GM18951 (cell line): ENCODE measurements around the gene EDNRB.

Experiments used
- POLR2A ChIP-seq: IDR thresholded peaks from 4 replicates; pipeline ENCODE4 v1.6.1; 2011; ENCODE audit warnings: mild to moderate bottlenecking; ENCODE audit not compliant: insufficient read length, insufficient read depth; ENCODE audit errors: extremely low read depth
- in situ Hi-C: fragments of 300-500 bp; cut with MboI; formaldehyde crosslinking; loops from one replicate; pipeline ENCODE4 v1.12.0; 2022; ENCODE audit warnings: low sequenced_read_pairs, mixed read lengths, inconsistent platforms; ENCODE audit not compliant: unreplicated experiment

The EDNRB gene

DNA sequence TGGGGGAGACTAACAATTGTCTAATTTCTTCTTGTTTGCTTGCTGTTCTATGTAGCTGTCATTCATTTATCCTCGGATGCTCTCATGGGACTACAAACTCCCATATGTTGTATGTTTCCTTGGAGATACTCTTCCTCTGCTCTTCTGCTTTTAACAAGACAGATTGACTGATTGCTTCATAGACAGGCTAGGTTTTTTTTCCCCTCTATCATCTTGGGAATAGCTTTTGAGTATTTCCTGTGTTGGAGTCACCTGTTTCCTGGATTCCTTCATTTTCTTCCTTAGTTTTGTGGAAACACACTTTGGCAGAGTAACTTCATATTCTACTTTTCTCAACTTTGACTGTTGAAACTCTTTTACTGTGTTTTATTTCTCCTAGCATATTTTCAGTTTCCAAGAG, 27.6 kb downstream of the EDNRB start:
- in situ Hi-C loops: no loop called here
- no peak for TF ChIP-seq POLR2A

DNA sequence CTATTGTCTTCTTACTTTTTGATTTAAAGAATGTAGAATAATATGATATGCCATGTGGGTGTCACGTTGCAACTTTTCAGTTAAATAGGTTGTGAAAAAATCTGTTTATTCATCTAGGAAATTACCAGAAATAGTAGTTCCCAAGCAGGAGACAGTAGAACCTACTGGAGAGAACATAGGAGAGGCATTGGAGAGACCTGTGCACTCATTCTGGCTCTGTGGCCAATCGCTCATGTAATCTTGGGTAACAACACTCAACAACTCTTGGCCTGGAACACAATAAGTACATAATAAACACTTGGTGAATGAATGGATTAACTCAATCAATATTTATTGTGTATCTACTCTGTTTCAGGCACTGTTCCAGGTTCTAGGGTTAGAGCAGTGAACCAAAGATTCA, 35.3 kb downstream of the EDNRB start:
- no peak for TF ChIP-seq POLR2A
- in situ Hi-C loops: no loop called here

- no peak for TF ChIP-seq POLR2A
- in situ Hi-C loops: no loop called here
Observed at GRCh38 chr13:77878190-77878589, 40.4 kb downstream of the EDNRB start.

GRCh38 chr13:77876176-77876575, 42.5 kb downstream of the EDNRB start:
- TF ChIP-seq POLR2A: no peak

GRCh38 chr13:77874406-77874805, 44.2 kb downstream of the EDNRB start:
- in situ Hi-C loops: no loop called here
- no peak for TF ChIP-seq POLR2A

More at GRCh38 chr13:77876176-77876575, 42.5 kb downstream of the EDNRB start:
- in situ Hi-C loops: no loop called here

GRCh38 chr13:77872995-77873394, 45.6 kb downstream of the EDNRB start:
- no peak for TF ChIP-seq POLR2A
- in situ Hi-C loops: no loop called here

DNA sequence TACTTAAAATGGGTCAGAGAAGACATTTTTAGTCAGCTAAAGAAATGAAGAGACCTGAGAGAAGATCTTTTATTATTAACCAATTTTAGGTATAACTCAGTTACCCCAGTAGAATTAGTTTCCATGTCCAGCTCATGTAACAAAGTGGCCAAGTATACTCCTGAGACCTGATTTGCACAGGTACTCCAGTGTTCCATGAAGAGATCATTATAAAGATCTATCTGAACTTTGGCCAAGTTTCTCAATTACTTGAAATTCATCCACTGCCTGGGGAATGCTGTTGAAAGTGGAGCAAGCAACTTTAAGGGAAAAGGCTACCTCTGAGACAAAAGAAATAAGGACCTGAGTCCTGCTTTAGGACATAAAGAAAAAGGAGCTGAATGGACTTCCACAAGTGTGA, 47.0 kb downstream of the EDNRB start:
- in situ Hi-C loops: no loop called here
- no peak for TF ChIP-seq POLR2A

DNA sequence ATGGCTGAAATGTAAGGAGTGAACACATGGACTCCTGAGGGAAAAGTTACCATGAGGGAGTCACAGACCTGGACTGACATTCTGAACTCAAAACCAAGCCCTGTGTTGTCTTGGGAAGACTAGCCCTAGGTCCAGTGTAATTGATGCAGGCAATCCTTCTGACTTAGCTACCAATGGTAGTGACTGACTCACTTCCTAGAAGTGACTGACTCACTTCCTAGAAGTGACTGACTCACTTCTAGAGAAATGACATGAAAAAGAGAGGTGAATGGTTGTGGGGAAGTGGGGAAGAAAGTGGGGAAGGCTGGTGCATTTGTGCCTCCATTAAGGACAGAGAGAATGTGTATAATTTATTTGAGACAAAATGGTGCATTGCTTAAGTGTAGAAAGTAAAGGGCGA, 49.9 kb downstream of the EDNRB start:
- in situ Hi-C loops: no loop called here
- TF ChIP-seq POLR2A: no peak

DNA sequence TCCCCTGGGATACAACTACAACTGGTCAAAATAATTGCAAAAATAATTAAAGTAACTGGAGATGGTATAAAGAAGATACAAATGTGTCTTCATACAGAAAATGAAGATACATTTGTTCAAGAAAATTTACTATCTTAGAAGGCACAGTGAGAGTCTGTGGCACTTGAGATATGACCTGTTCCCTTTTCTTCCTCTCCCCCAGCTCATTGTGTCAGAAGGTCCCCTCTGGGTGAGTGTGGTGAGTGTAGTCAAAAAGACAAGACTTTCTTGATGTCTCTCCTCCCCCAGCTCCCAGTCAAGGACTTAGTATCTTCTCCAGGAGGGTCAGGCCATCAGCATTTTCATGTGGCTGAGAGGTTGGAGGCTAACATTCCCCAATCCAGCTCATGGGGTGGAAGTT, 51.7 kb downstream of the EDNRB start:
- in situ Hi-C loops: no loop called here

DNA sequence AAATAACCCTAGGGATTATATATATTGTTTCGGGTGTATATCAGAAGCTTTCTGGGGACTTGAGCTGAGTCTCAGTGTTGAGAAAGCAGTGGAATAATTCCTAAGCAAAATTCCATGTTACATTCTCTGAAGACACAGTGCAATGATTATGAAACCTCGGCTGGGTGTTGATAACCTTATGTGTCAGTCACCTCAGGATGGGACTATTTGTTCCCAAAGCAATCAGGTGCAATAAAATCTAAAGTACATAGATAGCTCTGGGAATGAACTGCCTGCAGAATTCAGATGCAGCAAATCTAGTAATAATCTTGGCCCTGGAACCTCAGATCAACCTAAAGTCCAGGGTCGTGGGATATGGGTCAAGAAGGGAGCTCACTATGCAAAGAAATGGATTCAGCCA, 53.0 kb downstream of the EDNRB start:
- in situ Hi-C loops: no loop called here
- no peak for TF ChIP-seq POLR2A

More for the DNA sequence above, 51.7 kb downstream of the EDNRB start:
- no peak for TF ChIP-seq POLR2A

DNA sequence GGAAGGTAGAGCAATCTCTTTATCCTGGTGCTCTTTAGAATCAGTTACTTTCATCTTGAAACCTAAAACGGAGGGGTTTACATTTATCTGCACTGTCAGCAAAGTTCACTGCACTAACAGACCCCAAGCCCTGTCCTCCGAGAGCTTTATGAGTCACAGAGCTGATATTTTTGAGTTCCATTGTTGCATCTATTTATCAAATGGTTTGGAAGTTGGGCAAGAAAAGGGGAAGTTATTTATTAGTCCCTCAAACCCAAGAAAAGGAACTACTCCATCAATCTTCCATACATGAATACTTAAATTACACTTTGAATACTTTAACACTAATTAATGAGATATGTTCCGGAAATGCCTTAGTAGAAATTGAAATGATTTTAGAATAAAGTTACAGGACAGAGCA, 55.5 kb downstream of the EDNRB start:
- in situ Hi-C loops: no loop called here
- no peak for TF ChIP-seq POLR2A

GRCh38 chr13:77861741-77862140, 56.9 kb downstream of the EDNRB start:
- no peak for TF ChIP-seq POLR2A
- in situ Hi-C loops: no loop called here

- in situ Hi-C loops: no loop called here
- TF ChIP-seq POLR2A: no peak
Observed at GRCh38 chr13:77860507-77860981, 58.1 kb downstream of the EDNRB start.

- no peak for TF ChIP-seq POLR2A
- in situ Hi-C loops: no loop called here
Observed at GRCh38 chr13:77859450-77859849, 59.2 kb downstream of the EDNRB start.
